Neuronal stem cell (in vitro differentiated cells): ENCODE data around the gene ATP8A1.

Experiments
- DNase-seq: peaks from one replicate; pipeline ENCODE4 v3.0.0-alpha.2; 2013; ENCODE audit warnings: low spot score
- H2AFZ ChIP-seq: one replicate; pipeline ENCODE4 v1.6.1; 2013; ENCODE audit warnings: mild to moderate bottlenecking, low read length, inconsistent platforms
- H2AK5ac ChIP-seq: 2 replicates; pipeline ENCODE4 v1.6.1; 2013; ENCODE audit warnings: low read depth, mild to moderate bottlenecking, inconsistent platforms, low read length, moderate library complexity, mixed read lengths
- H2BK120ac ChIP-seq: 2 replicates; pipeline ENCODE4 v1.6.1; 2013; ENCODE audit warnings: low read depth, mild to moderate bottlenecking, inconsistent platforms, low read length, moderate library complexity, mixed read lengths
- H2BK12ac ChIP-seq: one replicate; pipeline ENCODE4 v1.6.1; 2013; ENCODE audit warnings: low read length, inconsistent platforms
- H2BK15ac ChIP-seq: 2 replicates; pipeline ENCODE4 v1.6.1; 2013; ENCODE audit warnings: mild to moderate bottlenecking, low read length, inconsistent platforms, mixed read lengths
- H2BK5ac ChIP-seq: one replicate; pipeline ENCODE4 v1.6.1; 2013; ENCODE audit warnings: inconsistent platforms, mild to moderate bottlenecking, low read length, moderate library complexity
- H3K14ac ChIP-seq: one replicate; pipeline ENCODE4 v1.6.1; 2013; ENCODE audit warnings: low read length, inconsistent platforms
- H3K18ac ChIP-seq: 2 replicates; pipeline ENCODE4 v1.6.1; 2013; ENCODE audit warnings: low read length, inconsistent platforms
- H3K23ac ChIP-seq: 2 replicates; pipeline ENCODE4 v1.6.1; 2013; ENCODE audit warnings: low read depth, mild to moderate bottlenecking, mixed read lengths, low read length, inconsistent platforms; ENCODE audit not compliant: poor library complexity
- H3K27ac ChIP-seq: replicated peaks from 3 replicates; pipeline ENCODE4 v1.5.1; 2013; ENCODE audit warnings: low read length, inconsistent platforms
- H3K27me3 ChIP-seq, 3 experiments: 2 replicates each; pipeline ENCODE4 v1.6.1; 2013; ENCODE audit warnings: low read length in 3 of 3, mild to moderate bottlenecking in 2 of 3, inconsistent platforms in 1 of 3, low read depth in 1 of 3, mixed read lengths in 1 of 3, moderate library complexity in 1 of 3; ENCODE audit not compliant: control insufficient read depth in 3 of 3, insufficient read depth in 3 of 3
- H3K36me3 ChIP-seq, 2 donors: replicated peaks in 1 of 2; 2 replicates each; pipeline ENCODE4 v1.6.1; 2013; ENCODE audit warnings: low read length in 2 of 2; ENCODE audit not compliant: control insufficient read depth in 2 of 2, insufficient read depth in 2 of 2
- H3K4ac ChIP-seq: 2 replicates; pipeline ENCODE4 v1.6.1; 2013; ENCODE audit warnings: inconsistent platforms, mild to moderate bottlenecking, low read length, moderate library complexity
- H3K4me1 ChIP-seq, 2 donors: 1 replicate in 1 of 2; 2 replicates in 1 of 2; pipeline ENCODE4 v1.6.1; 2013; ENCODE audit warnings: low read length in 2 of 2, low read depth in 1 of 2; ENCODE audit not compliant: control insufficient read depth in 2 of 2, insufficient read depth in 1 of 2
- H3K4me2 ChIP-seq: one replicate; pipeline ENCODE4 v1.6.1; 2013; ENCODE audit warnings: mild to moderate bottlenecking, low read length, inconsistent platforms; ENCODE audit not compliant: insufficient read depth, poor library complexity, severe bottlenecking
- H3K4me3 ChIP-seq, 2 donors: 2 replicates each; pipeline ENCODE4 v1.5.1; 2013; ENCODE audit warnings: low read length in 2 of 2, mild to moderate bottlenecking in 2 of 2, inconsistent platforms in 1 of 2, moderate library complexity in 1 of 2
- H3K79me1 ChIP-seq: one replicate; pipeline ENCODE4 v1.6.1; 2013; ENCODE audit warnings: low read depth, mild to moderate bottlenecking, inconsistent platforms, low read length, moderate library complexity
- H3K9ac ChIP-seq: one replicate; pipeline ENCODE4 v1.6.1; 2013; ENCODE audit warnings: mild to moderate bottlenecking, low read depth, low read length, inconsistent platforms; ENCODE audit not compliant: poor library complexity
- H3K9me3 ChIP-seq, 2 donors: replicated peaks in 1 of 2; 2 replicates each; pipeline versions ENCODE3 to v1.6.1; 2013; ENCODE audit warnings: low read length in 2 of 2, mild to moderate bottlenecking in 2 of 2, inconsistent platforms in 1 of 2, low read depth in 1 of 2, mixed read lengths in 1 of 2, moderate library complexity in 1 of 2; ENCODE audit not compliant: control insufficient read depth in 2 of 2, insufficient read depth in 1 of 2
- H4K8ac ChIP-seq: one replicate; pipeline ENCODE4 v1.6.1; 2013; ENCODE audit warnings: low read depth, mild to moderate bottlenecking, inconsistent platforms, low read length, moderate library complexity
- H4K91ac ChIP-seq: one replicate; pipeline ENCODE4 v1.6.1; 2013; ENCODE audit warnings: low read length, low read depth, mild to moderate bottlenecking, inconsistent platforms; ENCODE audit not compliant: poor library complexity
- WGBS, 2 donors: extraction: QIAGEN DNeasy Blood & Tissue Kit; methylation state at CpG; one replicate each; pipeline ENCODE4 v1.1.7; 2013; ENCODE audit warnings: missing lambda C conversion rate in 2 of 2, mixed read lengths in 1 of 2; ENCODE audit not compliant: insufficient read length in 2 of 2, insufficient replicate concordance in 1 of 2; ENCODE audit errors: extremely low coverage in 2 of 2; 5-methylcytosine and 5-hydroxymethylcytosine counted together

ATP8A1 gene

GRCh38 chr4:42610941-42611340 lies 46.0 kb downstream of the ATP8A1 start:
- Histone ChIP-seq H3K23ac (no peak overlapping the region), H3K4me1 (no peaks in the 10 kb centered on the region), H2BK12ac (no peak overlapping the region), H3K27ac (no peak overlapping the region), H3K79me1 (no peaks in the 10 kb centered on the region), H2AFZ (no peak overlapping the region), H3K14ac (no peak overlapping the region), H3K27me3 (no peaks in the 10 kb centered on the region), H3K4me3 (no peak overlapping the region), H3K4me2 (no peak overlapping the region), H2BK120ac (no peak overlapping the region), H3K9me3 (no peaks in the 10 kb centered on the region), H2BK5ac (no peak overlapping the region), H2BK15ac (no peak overlapping the region), H3K18ac (no peak overlapping the region), H3K9ac (no peak overlapping the region), H4K91ac (no peak overlapping the region), H3K36me3 (no peaks in the 10 kb centered on the region), H2AK5ac (no peak overlapping the region), H4K8ac (no peak overlapping the region), H3K4ac (no peak overlapping the region)
- WGBS, 2 donors: no CpG with 5 or more reads among the region's 4 CpGs
- DNase-seq: no peak

- H2AFZ ChIP-seq: no peak overlapping the region
- no peak overlapping the region for H2AK5ac ChIP-seq
- no peak overlapping the region for H3K23ac ChIP-seq
- H2BK12ac ChIP-seq: no peak overlapping the region
- H3K9me3 ChIP-seq: no peaks in the 10 kb centered on the region
- no peak overlapping the region for H4K8ac ChIP-seq
- H3K4me2 ChIP-seq: no peak overlapping the region
- no peaks in the 10 kb centered on the region for H3K36me3 ChIP-seq
- H3K14ac ChIP-seq: no peak overlapping the region
- H3K79me1 ChIP-seq: no peaks in the 10 kb centered on the region
- no peak overlapping the region for H3K4ac ChIP-seq
- no peaks in the 10 kb centered on the region for H3K27me3 ChIP-seq
- no peak overlapping the region for H2BK5ac ChIP-seq
- H2BK15ac ChIP-seq: no peak overlapping the region
- no peak overlapping the region for H4K91ac ChIP-seq
- no CpG with 5 or more reads among the region's 4 CpGs for WGBS, 2 donors
- DNase-seq: no peak
- no peak overlapping the region for H3K4me3 ChIP-seq
- H2BK120ac ChIP-seq: no peak overlapping the region
- no peak overlapping the region for H3K18ac ChIP-seq
- no peak overlapping the region for H3K27ac ChIP-seq
- H3K4me1 ChIP-seq: no peaks in the 10 kb centered on the region
- no peak overlapping the region for H3K9ac ChIP-seq
These were observed 47.9 kb downstream of the ATP8A1 start for GRCh38 chr4:42609051-42609450.

DNA sequence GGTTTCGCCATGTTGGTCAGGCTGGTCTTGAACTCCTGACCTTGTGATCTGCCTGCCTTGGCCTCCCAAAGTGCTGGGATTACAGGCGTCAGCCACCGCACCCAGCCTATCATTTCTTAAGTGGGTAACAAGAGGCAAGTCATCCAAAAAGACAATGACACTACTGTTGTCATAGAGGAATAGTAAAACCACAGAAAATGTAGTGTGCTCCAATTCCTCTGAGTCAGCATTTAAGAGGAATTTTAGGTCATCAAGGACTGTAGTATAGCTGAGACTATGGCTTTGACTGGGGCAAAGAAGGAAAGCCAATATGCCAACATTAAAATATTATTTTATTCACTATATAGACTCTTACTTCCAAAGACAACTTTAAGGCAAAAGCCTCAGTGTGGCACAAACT lies 48.4 kb downstream of the ATP8A1 start:
- H3K4ac ChIP-seq: no peak overlapping the region
- no peak overlapping the region for H3K27ac ChIP-seq
- no peaks in the 10 kb centered on the region for H3K36me3 ChIP-seq
- H3K79me1 ChIP-seq: no peaks in the 10 kb centered on the region
- no peak overlapping the region for H2BK12ac ChIP-seq
- no peak overlapping the region for H3K9ac ChIP-seq
- H3K4me2 ChIP-seq: no peak overlapping the region
- WGBS, 2 donors: no CpG with 5 or more reads among the region's 3 CpGs
- H3K4me3 ChIP-seq: no peak overlapping the region
- no peak overlapping the region for H3K18ac ChIP-seq
- H2AFZ ChIP-seq: no peak overlapping the region
- H3K23ac ChIP-seq: no peak overlapping the region
- no peaks in the 10 kb centered on the region for H3K9me3 ChIP-seq
- no peak overlapping the region for H3K14ac ChIP-seq
- H4K91ac ChIP-seq: no peak overlapping the region
- H4K8ac ChIP-seq: no peak overlapping the region
- no peaks in the 10 kb centered on the region for H3K4me1 ChIP-seq
- DNase-seq: no peak
- no peak overlapping the region for H2AK5ac ChIP-seq
- H2BK5ac ChIP-seq: no peak overlapping the region
- H2BK15ac ChIP-seq: no peak overlapping the region
- H3K27me3 ChIP-seq: no peaks in the 10 kb centered on the region
- no peak overlapping the region for H2BK120ac ChIP-seq

DNA sequence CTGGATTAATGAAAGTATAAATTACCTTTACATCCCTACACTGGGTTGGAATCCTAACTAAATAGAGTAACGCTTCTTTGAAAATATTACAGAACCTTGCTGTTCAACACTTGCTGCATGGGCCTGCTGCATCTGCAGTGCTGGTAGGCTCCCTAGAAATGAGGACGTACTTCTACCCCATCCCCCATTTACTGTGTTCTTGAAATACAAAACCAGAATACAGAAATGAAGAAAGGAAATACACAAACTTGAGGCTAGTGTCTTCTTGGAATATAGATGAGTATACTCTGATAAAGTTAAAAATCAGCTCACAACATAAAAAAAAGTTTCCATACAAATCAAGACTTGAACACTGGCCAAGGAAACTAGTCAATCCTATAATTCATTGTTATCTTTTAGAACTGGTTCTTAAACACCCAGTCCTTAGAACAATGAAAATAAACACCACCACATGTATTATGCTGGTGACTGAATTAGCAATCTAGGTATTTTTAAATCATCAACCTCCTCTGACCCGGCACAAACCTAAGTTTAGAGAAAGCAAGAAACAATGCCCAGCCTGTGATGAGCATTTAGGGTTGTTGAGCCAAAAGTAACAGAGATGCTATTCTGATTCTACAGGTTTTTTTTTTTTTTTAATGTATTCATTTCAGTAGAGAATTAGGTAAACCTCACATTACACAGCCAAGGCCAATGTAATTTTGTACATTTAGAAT lies 49.7 kb downstream of the ATP8A1 start:
- H3K14ac ChIP-seq: no peak overlapping the region
- no peak overlapping the region for H3K23ac ChIP-seq
- H4K91ac ChIP-seq: no peak overlapping the region
- no peak overlapping the region for H2BK12ac ChIP-seq
- no peak overlapping the region for H4K8ac ChIP-seq
- DNase-seq: no peak
- no peak overlapping the region for H3K18ac ChIP-seq
- H3K4ac ChIP-seq: no peak overlapping the region
- no peaks in the 10 kb centered on the region for H3K9me3 ChIP-seq
- no peak overlapping the region for H2BK15ac ChIP-seq
- no peak overlapping the region for H2AK5ac ChIP-seq
- H3K36me3 ChIP-seq: no peaks in the 10 kb centered on the region
- H3K9ac ChIP-seq: no peak overlapping the region
- no peaks in the 10 kb centered on the region for H3K79me1 ChIP-seq
- H3K4me2 ChIP-seq: no peak overlapping the region
- no peaks in the 10 kb centered on the region for H3K4me1 ChIP-seq
- H3K27me3 ChIP-seq: no peaks in the 10 kb centered on the region
- no peak overlapping the region for H2AFZ ChIP-seq
- H2BK5ac ChIP-seq: no peak overlapping the region
- H3K4me3 ChIP-seq: no peak overlapping the region
- WGBS, 2 donors: no CpG with 5 or more reads among the region's 3 CpGs
- no peak overlapping the region for H2BK120ac ChIP-seq
- H3K27ac ChIP-seq: no peak overlapping the region
